IMR-90 (cell line): ENCODE measurements around the gene SARS2. TPM values are rescaled to one million over a fixed set of nuclear protein-coding genes. Genes with fewer than 3 reads are reported as not detected.

Experiments
- ATAC-seq: fragments of 200-7000 bp; cut with Tn5 transposase; 2 replicates; pipeline ENCODE4 v1.9.1; 2020; ENCODE audit warnings: low read depth, mild to moderate bottlenecking, moderate library complexity
- BruUV-seq: library from RNA; stranded (reverse); fragments of 400-500 nt; replicated peaks from 2 replicates; lab custom pipeline; 2021; lab: Mats Ljungman, UMichigan
- CTCF ChIA-PET: fragments of 300-600 bp; formaldehyde crosslinking; extraction: SDS; loops from one replicate; lab custom pipeline; 2021; ENCODE audit warnings: antibody characterized with exemption; lab: Yijun Ruan, JAX
- POLR2A ChIA-PET: fragments of 300-600 bp; sonication (Branson Sonifier 250); formaldehyde crosslinking; loops from one replicate; lab custom pipeline; 2022; ENCODE audit warnings: antibody characterized with exemption; ENCODE audit not compliant: unreplicated experiment; lab: Charles Lee
- DNase-seq: peaks from one replicate; pipeline ENCODE4 v3.0.0; 2013
- H2AFZ ChIP-seq: replicated peaks from 2 replicates; pipeline ENCODE3; 2013; ENCODE audit warnings: low read length, mild to moderate bottlenecking; ENCODE audit not compliant: poor library complexity
- H2AK5ac ChIP-seq: 2 replicates; pipeline ENCODE4 v1.6.1; 2013; ENCODE audit warnings: low read depth, low read length, inconsistent platforms
- H2AK9ac ChIP-seq: replicated peaks from 2 replicates; pipeline ENCODE3; 2013; ENCODE audit warnings: mild to moderate bottlenecking, low read depth, low read length, moderate library complexity; ENCODE audit not compliant: poor library complexity
- H2BK120ac ChIP-seq: 2 replicates; pipeline ENCODE4 v1.6.1; 2013; ENCODE audit warnings: low read depth, low read length, inconsistent platforms
- H2BK15ac ChIP-seq: 3 replicates; pipeline ENCODE4 v1.6.1; 2013; ENCODE audit warnings: low read depth, low read length, inconsistent platforms
- H2BK20ac ChIP-seq: 2 replicates; pipeline ENCODE4 v1.6.1; 2013; ENCODE audit warnings: low read depth, mild to moderate bottlenecking, inconsistent platforms, low read length, moderate library complexity
- H2BK5ac ChIP-seq: 2 replicates; pipeline ENCODE4 v1.6.1; 2013; ENCODE audit warnings: mild to moderate bottlenecking, low read depth, low read length, inconsistent platforms; ENCODE audit not compliant: poor library complexity, severe bottlenecking
- H3K14ac ChIP-seq: replicated peaks from 2 replicates; pipeline ENCODE4 v1.6.1; 2013; ENCODE audit warnings: low read depth, low read length, inconsistent platforms
- H3K18ac ChIP-seq: 2 replicates; pipeline ENCODE4 v1.6.1; 2013; ENCODE audit warnings: low read depth, low read length, control low read depth
- H3K23ac ChIP-seq: 2 replicates; pipeline ENCODE4 v1.6.1; 2013; ENCODE audit warnings: low read depth, low read length, inconsistent platforms
- H3K27ac ChIP-seq: 2 replicates; pipeline ENCODE4 v1.5.1; 2013; ENCODE audit warnings: mild to moderate bottlenecking, control low read depth, low read length; ENCODE audit not compliant: insufficient read depth
- H3K27me3 ChIP-seq: 2 replicates; pipeline ENCODE4 v1.6.1; 2013; ENCODE audit warnings: low read length; ENCODE audit not compliant: control insufficient read depth, insufficient read depth
- H3K36me3 ChIP-seq: 2 replicates; pipeline ENCODE4 v1.6.1; 2013; ENCODE audit warnings: low read length, mixed read lengths; ENCODE audit not compliant: control insufficient read depth, insufficient read depth
- H3K4ac ChIP-seq: 2 replicates; pipeline ENCODE4 v1.6.1; 2013; ENCODE audit warnings: low read depth, low read length, inconsistent platforms
- H3K4me1 ChIP-seq: 2 replicates; pipeline ENCODE4 v1.6.1; 2013; ENCODE audit warnings: low read length, mixed read lengths; ENCODE audit not compliant: control insufficient read depth, insufficient read depth
- H3K4me2 ChIP-seq: 2 replicates; pipeline ENCODE4 v1.6.1; 2013; ENCODE audit warnings: low read depth, mild to moderate bottlenecking, control low read depth, low read length, moderate library complexity
- H3K4me3 ChIP-seq: 2 replicates; pipeline ENCODE4 v1.5.1; 2013; ENCODE audit warnings: low read depth, mild to moderate bottlenecking, control low read depth, low read length, moderate library complexity; ENCODE audit not compliant: insufficient read depth
- H3K56ac ChIP-seq: 2 replicates; pipeline ENCODE4 v1.6.1; 2013; ENCODE audit warnings: low read length, inconsistent platforms; ENCODE audit not compliant: insufficient read depth; ENCODE audit errors: extremely low read depth
- H3K79me1 ChIP-seq, 2 experiments: 2 replicates each; pipeline ENCODE4 v1.6.1; 2013; ENCODE audit warnings: low read length in 2 of 2, inconsistent platforms in 1 of 2, low read depth in 1 of 2
- H3K9ac ChIP-seq: 2 replicates; pipeline ENCODE4 v1.6.1; 2013; ENCODE audit warnings: low read depth, low read length, control low read depth
- H3K9me1 ChIP-seq: 2 replicates; pipeline ENCODE4 v1.6.1; 2013; ENCODE audit warnings: low read length, inconsistent platforms; ENCODE audit not compliant: insufficient read depth
- H3K9me3 ChIP-seq: 2 replicates; pipeline ENCODE4 v1.6.1; 2013; ENCODE audit warnings: low read length; ENCODE audit not compliant: control insufficient read depth, insufficient read depth
- H4K20me1 ChIP-seq: 2 replicates; pipeline ENCODE4 v1.6.1; 2013; ENCODE audit warnings: low read length, inconsistent platforms; ENCODE audit not compliant: insufficient read depth
- H4K5ac ChIP-seq: 2 replicates; pipeline ENCODE4 v1.6.1; 2013; ENCODE audit warnings: mild to moderate bottlenecking, low read depth, low read length, control low read depth
- H4K8ac ChIP-seq, 2 experiments: 2 replicates each; pipeline ENCODE4 v1.6.1; 2013; ENCODE audit warnings: low read depth in 2 of 2, low read length in 2 of 2, control low read depth in 1 of 2, inconsistent platforms in 1 of 2
- H4K91ac ChIP-seq: 2 replicates; pipeline ENCODE4 v1.6.1; 2013; ENCODE audit warnings: low read depth, low read length, inconsistent platforms; ENCODE audit not compliant: insufficient read depth
- BHLHE40 ChIP-seq: fragments of 150-350 bp; IDR thresholded peaks from 2 replicates; pipeline ENCODE4 v1.6.1; 2016; ENCODE audit warnings: mild to moderate bottlenecking, low read depth, low read length
- CEBPB ChIP-seq: IDR thresholded peaks from 2 replicates; pipeline ENCODE4 v1.6.1; 2012; ENCODE audit warnings: low read depth, low read length, improper control_type of control experiment
- FOS ChIP-seq: fragments of 150-350 bp; IDR thresholded peaks from 2 replicates; pipeline ENCODE4 v1.6.1; 2016; ENCODE audit warnings: low read depth, low read length
- MAFK ChIP-seq: IDR thresholded peaks from 2 replicates; pipeline ENCODE4 v1.6.1; 2012; ENCODE audit warnings: low read depth, low read length, improper control_type of control experiment
- MAZ ChIP-seq: IDR thresholded peaks from 2 replicates; pipeline ENCODE4 v1.6.1; 2012; ENCODE audit warnings: low read depth, mild to moderate bottlenecking, low read length, improper control_type of control experiment, moderate library complexity, borderline replicate concordance
- MXI1 ChIP-seq: IDR thresholded peaks from 2 replicates; pipeline ENCODE4 v1.6.1; 2012; ENCODE audit warnings: low read depth, mild to moderate bottlenecking, low read length, moderate library complexity, borderline replicate concordance
- RFX5 ChIP-seq: IDR thresholded peaks from 2 replicates; pipeline ENCODE4 v1.8.0; 2012; ENCODE audit warnings: low read depth, mild to moderate bottlenecking, low read length, moderate library complexity
- SMC3 ChIP-seq: fragments of 150-350 bp; IDR thresholded peaks from 2 replicates; pipeline ENCODE4 v1.6.1; 2016; ENCODE audit warnings: low read depth, mild to moderate bottlenecking, antibody characterized with exemption, low read length, moderate library complexity
- USF2 ChIP-seq: fragments of 150-350 bp; IDR thresholded peaks from 2 replicates; pipeline ENCODE4 v1.6.1; 2017; ENCODE audit warnings: mild to moderate bottlenecking, antibody characterized with exemption, low read length, low read depth
- WGBS, 2 experiments: methylation state at CpG; one replicate each; pipeline versions ENCODE4 v1.1.5 to v1.1.7; 2013; ENCODE audit warnings: missing lambda C conversion rate in 2 of 2; ENCODE audit not compliant: insufficient read length in 1 of 2; ENCODE audit errors: extremely low coverage in 2 of 2; 5-methylcytosine and 5-hydroxymethylcytosine counted together
- dilution Hi-C: fragments of 300-500 bp; cut with HindIII; formaldehyde crosslinking; loops from one replicate; pipeline ENCODE4 v1.14.3; 2018; ENCODE audit warnings: low sequenced_read_pairs; ENCODE audit not compliant: unreplicated experiment
- in situ Hi-C: fragments of 300-500 bp; cut with MboI; formaldehyde crosslinking; loops from 3 replicates; pipeline ENCODE4 v1.14.3; 2019; ENCODE audit warnings: low sequenced_read_pairs, inconsistent platforms, mixed read lengths
- intact Hi-C: fragments of 100-400 bp; cut with micrococcal nuclease; formaldehyde crosslinking; loops from 2 replicates; pipeline ENCODE4 v1.10.0; 2022
- polyA plus RNA-seq, 3 experiments: library from polyadenylated mRNA; depleted of rRNA; stranded (reverse); fragments of >200 nt; gene quantifications; 2 replicates each; pipeline ENCODE4 v1.2.3, GENCODE V29; 2012; ENCODE audit warnings: low replicate concordance in 1 of 3
- total RNA-seq: library from RNA; depleted of rRNA; stranded (reverse); fragments of >200 nt; gene quantifications from 2 replicates; pipeline ENCODE4 v1.2.3, GENCODE V29; 2012

Gene SARS2
- total and polyA plus RNA-seq, 2 of the 4 experiments (the other 2 are of a cell fraction) = 10.8 to 33.4 TPM

- Histone ChIP-seq H3K9me1 (peaks cover 4% of the 10 kb centered on the region; the same call in 1 of the 2 replicates), H3K23ac (no peak overlapping the region), H3K4me3 (no peak overlapping the region), H4K20me1 (peaks cover 4% of the 10 kb centered on the region; the same call in 1 of the 2 replicates), H3K18ac (no peak overlapping the region), H2BK15ac (no peak overlapping the region), H2BK5ac (no peak overlapping the region), H3K14ac (no peak overlapping the region), H3K79me1 (peaks cover 12 to 35% of the 10 kb centered on the region in 2 experiments; a peak in 3 of 4 replicates), H2BK120ac (no peak overlapping the region), H3K56ac (no peak overlapping the region), H3K9me3 (no peaks in the 10 kb centered on the region), H2BK20ac (no peak overlapping the region), H2AFZ (no peak overlapping the region), H3K4me1 (peaks cover 7% of the 10 kb centered on the region), H4K91ac (no peak overlapping the region), H4K8ac (no peak overlapping the region), H2AK9ac (no peak overlapping the region), H2AK5ac (no peak overlapping the region), H3K36me3 (peaks cover 4% of the 10 kb centered on the region; the same call in 1 of the 2 replicates), H3K27me3 (no peaks in the 10 kb centered on the region), H3K9ac (no peak overlapping the region), H4K5ac (no peak overlapping the region), H3K27ac (no peak overlapping the region), H3K4me2 (no peak overlapping the region), H3K4ac (no peak overlapping the region)
- intact Hi-C loops (no loop called here), dilution Hi-C loops (no loop called here), in situ Hi-C loops (no loop called here)
- BruUV-seq = TSS peak; percentile 5
- WGBS, 2 experiments = no CpG with 5 or more reads among the region's 2 CpGs
- ATAC-seq (no peak), DNase-seq (no peak)
- TF ChIP-seq SMC3 (no peak), MAFK (no peak), CEBPB (no peak), MAZ (no peak), BHLHE40 (no peak), RFX5 (no peak), MXI1 (no peak), USF2 (no peak), FOS (no peak)
- ChIA-PET POLR2A (no interaction called here), CTCF (interaction anchor here (0.6 to 1.1 kb wide), 2 partner anchors 10 to 43 kb away, joined by 3 to 7 read pairs; no protein-coding TSS in a partner anchor)
Observed at GRCh38 chr19:38971672-38972071, 41.1 kb upstream of the SARS2 start.
